NCI-H526 treated with DMSO at 0.1 percent for 48 hours (cell line): ENCODE data around the gene SLFN13.
"Not testable (repeated sequence)": the region's sequence is repeated elsewhere in the genome, so short reads cannot be mapped to it uniquely, and the experiment has no call there.

Experiments used
- DNase-seq: peaks from one replicate; lab custom pipeline; 2025; lab: John Stamatoyannopoulos, UW

The SLFN13 gene

GRCh38 chr17:35433075-35433894 lies 15.3 kb downstream of the SLFN13 start:
- no peak for DNase-seq

GRCh38 chr17:35432176-35433074 lies 16.1 kb downstream of the SLFN13 start, which contains the start of gene SLFN12:
SLFN12 (minus strand) TSS chr17:35432500; CDS start chr17:35423028, 9,472 bp downstream.
- DNase-seq, result no peak

- no peak for DNase-seq
These were observed 18.9 kb downstream of the SLFN13 start for GRCh38 chr17:35429702-35430101.

GRCh38 chr17:35428229-35428628 lies 20.3 kb downstream of the SLFN13 start:
- no peak for DNase-seq

GRCh38 chr17:35423761-35424160 lies 24.8 kb downstream of the SLFN13 start:
- DNase-seq, result no peak

GRCh38 chr17:35421069-35421468 lies 27.5 kb downstream of the SLFN13 start:
- not testable (repeated sequence) for DNase-seq

- DNase-seq, result no peak
These were observed 31.9 kb downstream of the SLFN13 start for GRCh38 chr17:35416659-35417058.

GRCh38 chr17:35414707-35415106 lies 33.9 kb downstream of the SLFN13 start:
- not testable (repeated sequence) for DNase-seq

GRCh38 chr17:35414247-35414646 lies 34.3 kb downstream of the SLFN13 start:
- DNase-seq, result no peak

GRCh38 chr17:35407531-35407930 lies 41.0 kb downstream of the SLFN13 start:
- no peak for DNase-seq

GRCh38 chr17:35406568-35406967 lies 42.0 kb downstream of the SLFN13 start:
- no peak for DNase-seq

GRCh38 chr17:35404360-35404759 lies 44.2 kb downstream of the SLFN13 start:
- DNase-seq, result no peak

- DNase-seq, result not testable (repeated sequence)
These were observed 54.8 kb downstream of the SLFN13 start for GRCh38 chr17:35393783-35394182.

- no peak for DNase-seq
These were observed 57.9 kb downstream of the SLFN13 start for GRCh38 chr17:35390663-35391062.

- DNase-seq, result no peak
These were observed 58.4 kb downstream of the SLFN13 start for GRCh38 chr17:35390156-35390555.

- DNase-seq, result no peak
These were observed 61.1 kb downstream of the SLFN13 start for GRCh38 chr17:35387496-35387895.
